GM03348 (cell line): Measurements from ENCODE around the gene UBA7.
"Not testable (repeated sequence)": the region's sequence is repeated elsewhere in the genome, so short reads cannot be mapped to it uniquely, and the experiment has no call there.

ENCODE experiments used
- DNase-seq: peaks from one replicate; pipeline ENCODE4 v3.0.0; 2012; ENCODE audit warnings: low spot score

The UBA7 gene

GRCh38 chr3:49813497-49814174, at the start of gene UBA7:
UBA7 (minus strand) TSS chr3:49813953; CDS start chr3:49813787, 166 bp downstream.
- peak; percentile 88 for DNase-seq

GRCh38 chr3:49859576-49860305, 46.0 kb upstream of the UBA7 start:
- DNase-seq: no peak

GRCh38 chr3:49856181-49857005, 42.6 kb upstream of the UBA7 start, which contains the start of gene TRAIP:
TRAIP (minus strand) TSS chr3:49856564; CDS start chr3:49856453, 111 bp downstream.
- DNase-seq: peak; percentile 99

GRCh38 chr3:49855662-49856061, 41.9 kb upstream of the UBA7 start:
- no peak for DNase-seq

GRCh38 chr3:49845694-49846093, 31.9 kb upstream of the UBA7 start:
- DNase-seq: no peak

GRCh38 chr3:49844464-49845183, 30.9 kb upstream of the UBA7 start:
- no peak for DNase-seq

GRCh38 chr3:49842843-49843517, 29.2 kb upstream of the UBA7 start:
- DNase-seq: no peak

- DNase-seq: no peak
These were observed 28.1 kb upstream of the UBA7 start for GRCh38 chr3:49841806-49842205.

- no peak for DNase-seq
These were observed 27.5 kb upstream of the UBA7 start for GRCh38 chr3:49841126-49841696.

- no peak for DNase-seq
These were observed 26.6 kb upstream of the UBA7 start for GRCh38 chr3:49840388-49840787.

GRCh38 chr3:49839193-49839809, 25.5 kb upstream of the UBA7 start:
- DNase-seq: peak; percentile 90

- no peak for DNase-seq
These were observed 17.6 kb upstream of the UBA7 start for GRCh38 chr3:49831341-49831740.

GRCh38 chr3:49826016-49826415, 12.3 kb upstream of the UBA7 start:
- no peak for DNase-seq

GRCh38 chr3:49823131-49823530, 9.4 kb upstream of the UBA7 start:
- not testable (repeated sequence) for DNase-seq

- no peak for DNase-seq
These were observed 747 bp downstream of the UBA7 start for GRCh38 chr3:49812916-49813496.

GRCh38 chr3:49807431-49808114, 6.2 kb downstream of the UBA7 start:
- DNase-seq: no peak

- DNase-seq: no peak
These were observed 6.9 kb downstream of the UBA7 start for GRCh38 chr3:49806850-49807249.

- no peak for DNase-seq
These were observed 7.7 kb downstream of the UBA7 start for GRCh38 chr3:49805897-49806701.

GRCh38 chr3:49805367-49805782, 8.4 kb downstream of the UBA7 start:
- peak; percentile 93 for DNase-seq
